Measurements from ENCODE around the gene GOLGA6A.

The GOLGA6A gene

DNA sequence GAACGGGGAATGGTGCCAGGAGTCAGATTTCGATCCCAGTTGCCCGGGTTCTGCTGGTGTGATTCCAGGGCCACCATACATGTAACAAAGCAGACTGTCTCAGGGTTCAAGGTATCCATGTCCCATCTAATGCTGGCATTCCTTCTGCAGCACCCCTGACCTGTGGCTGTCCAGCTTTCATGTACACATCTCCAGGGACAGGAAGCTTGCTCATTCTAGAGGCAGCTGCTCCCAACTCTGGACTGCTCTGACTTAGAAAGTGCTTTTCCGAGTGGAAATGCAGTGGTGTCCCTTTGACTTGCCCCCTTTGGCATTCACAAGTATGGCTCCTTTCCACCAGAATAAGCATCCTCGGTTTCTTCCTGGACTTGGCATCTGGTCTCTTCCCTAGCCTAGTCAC is 56.9 kb downstream of the GOLGA6A start:
- peaks cover 91% of the 10 kb centered on the region for H3K36me3 Mint-ChIP-seq (ENCODE audit: low read depth)
- intact Hi-C loops (cut with micrococcal nuclease) = no loop called here
- no peak overlapping the region for H3K27ac Mint-ChIP-seq
- H3K4me3 Mint-ChIP-seq = no peak overlapping the region
- H3K27me3 Mint-ChIP-seq = no peaks in the 10 kb centered on the region
- H3K9me3 Mint-ChIP-seq = no peaks in the 10 kb centered on the region
- no peaks in the 10 kb centered on the region for H3K4me1 Mint-ChIP-seq (ENCODE audit: low read depth)

DNA sequence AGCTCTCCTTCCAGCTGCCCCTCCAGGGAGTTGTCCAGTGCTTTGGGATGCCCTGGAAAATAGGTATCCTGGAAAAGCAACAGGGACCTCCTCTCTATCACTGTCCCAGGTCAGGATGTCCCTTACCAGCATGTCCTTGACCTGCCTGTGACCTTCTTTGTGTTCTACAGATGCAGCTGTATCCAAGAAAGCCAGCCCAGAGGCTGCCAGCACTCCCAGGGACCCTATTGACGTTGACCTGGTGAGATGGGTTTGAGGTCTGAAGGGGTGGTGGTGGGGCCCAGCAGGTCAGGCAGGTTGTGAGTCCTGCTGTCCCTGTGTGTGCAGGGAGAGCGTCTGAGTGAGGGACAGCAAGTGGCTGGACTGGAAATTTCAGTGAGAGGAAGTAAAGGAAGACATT is 57.7 kb downstream of the GOLGA6A start:
- no peaks in the 10 kb centered on the region for H3K4me1 Mint-ChIP-seq (ENCODE audit: low read depth)
- intact Hi-C loops (cut with micrococcal nuclease) = no loop called here
- H3K27me3 Mint-ChIP-seq = no peaks in the 10 kb centered on the region
- H3K27ac Mint-ChIP-seq = no peak overlapping the region
- no peaks in the 10 kb centered on the region for H3K9me3 Mint-ChIP-seq
- peaks cover 88% of the 10 kb centered on the region for H3K36me3 Mint-ChIP-seq (ENCODE audit: low read depth)
- H3K4me3 Mint-ChIP-seq = no peak overlapping the region

DNA sequence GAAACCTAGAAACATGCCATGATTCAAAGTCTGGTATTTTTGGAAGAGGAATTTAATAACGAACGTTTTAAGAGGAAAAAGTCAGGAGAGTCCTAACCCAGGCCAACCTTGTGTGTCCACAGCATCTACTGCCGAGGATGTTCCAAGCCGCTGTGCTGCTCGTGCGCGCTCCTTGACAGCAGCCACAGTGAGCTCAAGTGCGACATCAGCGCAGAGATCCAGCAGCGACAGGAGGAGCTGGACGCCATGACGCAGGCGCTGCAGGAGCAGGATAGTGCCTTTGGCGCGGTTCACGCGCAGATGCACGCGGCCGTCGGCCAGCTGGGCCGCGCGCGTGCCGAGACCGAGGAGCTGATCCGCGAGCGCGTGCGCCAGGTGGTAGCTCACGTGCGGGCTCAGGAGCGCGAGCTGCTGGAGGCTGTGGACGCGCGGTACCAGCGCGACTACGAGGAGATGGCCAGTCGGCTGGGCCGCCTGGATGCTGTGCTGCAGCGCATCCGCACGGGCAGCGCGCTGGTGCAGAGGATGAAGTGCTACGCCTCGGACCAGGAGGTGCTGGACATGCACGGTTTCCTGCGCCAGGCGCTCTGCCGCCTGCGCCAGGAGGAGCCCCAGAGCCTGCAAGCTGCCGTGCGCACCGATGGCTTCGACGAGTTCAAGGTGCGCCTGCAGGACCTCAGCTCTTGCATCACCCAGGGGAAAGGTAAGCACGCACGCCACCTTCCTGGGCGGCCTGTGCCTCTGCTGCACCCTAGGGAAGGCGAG is 59.5 kb downstream of the GOLGA6A start:
- H3K36me3 Mint-ChIP-seq (ENCODE audit: low read depth) = peaks cover 71% of the 10 kb centered on the region
- no peak overlapping the region for H3K27ac Mint-ChIP-seq
- intact Hi-C loops (cut with micrococcal nuclease) = no loop called here

More for the DNA sequence above, 59.5 kb downstream of the GOLGA6A start:
- Mint-ChIP-seq H3K27me3 (no peaks in the 10 kb centered on the region), H3K9me3 (no peaks in the 10 kb centered on the region), H3K4me3 (no peak overlapping the region), H3K4me1 (ENCODE audit: low read depth) (peaks cover 5% of the 10 kb centered on the region)
